Breast epithelium (tissue), 3 donors: ENCODE results near the gene RABAC1.

Experiments
- POLR2AphosphoS5 ChIP-seq, 3 donors: sonication (generic); formaldehyde crosslinking; IDR thresholded peaks; one replicate each; pipeline ENCODE4 v1.6.1; 2017; ENCODE audit warnings: antibody characterized with exemption in 3 of 3
- TF ChIP-seq, protein P1 (sequence below), 3 donors: fragments of 450-650 bp; IDR thresholded peaks; one replicate each; pipeline ENCODE4 v1.5.1; 2016 to 2017; ENCODE audit warnings: antibody characterized with exemption in 3 of 3, mild to moderate bottlenecking in 3 of 3, moderate library complexity in 3 of 3

DNA sequence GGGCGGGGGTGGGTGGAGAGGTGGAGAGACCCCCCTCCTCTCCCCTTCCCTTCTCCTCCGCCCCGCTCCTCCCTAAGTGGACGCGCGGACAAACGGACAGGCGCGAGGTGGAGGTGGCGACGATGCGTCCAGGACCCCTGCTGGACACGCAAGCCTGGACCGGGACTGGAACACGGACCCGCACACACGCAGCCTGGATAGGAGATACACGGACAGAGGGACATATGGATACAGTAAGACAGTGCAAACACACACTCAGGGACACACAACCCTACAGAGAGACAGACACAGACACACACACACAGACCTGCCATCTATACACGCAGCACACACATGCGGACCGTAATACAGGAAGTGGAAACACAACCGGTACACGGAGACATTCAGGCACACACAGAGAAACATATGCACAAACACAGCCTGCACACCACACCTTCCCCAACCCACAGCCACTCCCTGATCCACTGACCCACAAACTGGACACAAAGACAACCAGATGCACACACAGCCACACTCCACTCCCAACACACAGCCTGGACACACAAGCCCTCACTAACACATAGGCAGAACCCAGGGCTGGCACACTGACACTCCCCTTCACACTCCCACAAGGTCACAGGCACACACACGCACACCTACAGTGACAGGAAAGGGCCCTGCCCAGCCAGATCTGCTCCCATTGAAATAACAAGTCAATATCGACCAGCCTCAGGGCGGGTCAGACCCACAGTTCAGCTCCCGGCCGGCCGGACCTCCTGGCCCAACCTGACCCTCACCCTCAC lies 30.2 kb downstream of the RABAC1 start:
- TF ChIP-seq, protein P1, sequence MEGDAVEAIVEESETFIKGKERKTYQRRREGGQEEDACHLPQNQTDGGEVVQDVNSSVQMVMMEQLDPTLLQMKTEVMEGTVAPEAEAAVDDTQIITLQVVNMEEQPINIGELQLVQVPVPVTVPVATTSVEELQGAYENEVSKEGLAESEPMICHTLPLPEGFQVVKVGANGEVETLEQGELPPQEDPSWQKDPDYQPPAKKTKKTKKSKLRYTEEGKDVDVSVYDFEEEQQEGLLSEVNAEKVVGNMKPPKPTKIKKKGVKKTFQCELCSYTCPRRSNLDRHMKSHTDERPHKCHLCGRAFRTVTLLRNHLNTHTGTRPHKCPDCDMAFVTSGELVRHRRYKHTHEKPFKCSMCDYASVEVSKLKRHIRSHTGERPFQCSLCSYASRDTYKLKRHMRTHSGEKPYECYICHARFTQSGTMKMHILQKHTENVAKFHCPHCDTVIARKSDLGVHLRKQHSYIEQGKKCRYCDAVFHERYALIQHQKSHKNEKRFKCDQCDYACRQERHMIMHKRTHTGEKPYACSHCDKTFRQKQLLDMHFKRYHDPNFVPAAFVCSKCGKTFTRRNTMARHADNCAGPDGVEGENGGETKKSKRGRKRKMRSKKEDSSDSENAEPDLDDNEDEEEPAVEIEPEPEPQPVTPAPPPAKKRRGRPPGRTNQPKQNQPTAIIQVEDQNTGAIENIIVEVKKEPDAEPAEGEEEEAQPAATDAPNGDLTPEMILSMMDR (IDR thresholded peaks at IDR 0.05), result no peak
- TF ChIP-seq POLR2AphosphoS5 (IDR thresholded peaks at IDR 0.05), result no peak
